PC-9 (cell line): ENCODE measurements around the gene TTC39B.

ENCODE experiments used
- CTCF ChIP-seq: fragments of 200-600 bp; sonication (generic); conservative IDR thresholded peaks from 2 replicates; pipeline ENCODE4 v1.6.1; 2017; ENCODE audit warnings: mixed run types, antibody characterized with exemption, mild to moderate bottlenecking, moderate library complexity
- EZH2 ChIP-seq: fragments of 200-600 bp; sonication (generic); IDR thresholded peaks from 2 replicates; pipeline ENCODE4 v1.8.0; 2017; ENCODE audit warnings: antibody characterized with exemption, low read depth

GRCh38 chr9:15353892-15354291, 46.9 kb upstream of the TTC39B start:
- no peak for TF ChIP-seq CTCF
- no peak for TF ChIP-seq EZH2
